Thyroid gland (tissue), 4 donors: ENCODE measurements around the gene SVIL.

Source experiments
- CTCF ChIP-seq, 6 experiments: fragments of 200-600 bp in 3 of 6; fragments of 450-650 bp in 3 of 6; sonication (generic) in 3 of 6; IDR thresholded peaks; one replicate each; pipeline ENCODE4 v1.5.1; 2016 to 2019; ENCODE audit warnings: antibody characterized with exemption in 6 of 6, mild to moderate bottlenecking in 2 of 6, inconsistent platforms in 1 of 6, moderate library complexity in 1 of 6
- POLR2A ChIP-seq, 2 donors: fragments of 450-650 bp; IDR thresholded peaks; one replicate each; pipeline ENCODE4 v1.6.1; 2017; ENCODE audit warnings: antibody characterized with exemption in 2 of 2, mild to moderate bottlenecking in 2 of 2, moderate library complexity in 1 of 2

GRCh38 chr10:29563420-29564035 lies 71.2 kb downstream of the SVIL start:
- no peak for TF ChIP-seq CTCF (IDR thresholded peaks at IDR 0.05)
- TF ChIP-seq POLR2A (IDR thresholded peaks at IDR 0.05): no peak
